OCI-LY3 (cell line): Measurements from ENCODE around the gene NMRK1.

ENCODE experiments used
- H2AFZ ChIP-seq: fragments of 200-600, 300-600 bp; shearing (Covaris generic); 2 replicates; pipeline ENCODE4 v1.6.0; 2014; ENCODE audit warnings: antibody characterized with exemption, low read depth, low read length
- H3K27ac ChIP-seq: fragments of 200-600, 300-600 bp; sonication (generic); 2 replicates; pipeline ENCODE4 v1.5.1; 2014; ENCODE audit warnings: mild to moderate bottlenecking, low read length, moderate library complexity, mixed read lengths
- H3K27me3 ChIP-seq: fragments of 200-600, 300-600 bp; sonication (generic); 2 replicates; pipeline ENCODE4 v1.6.1; 2014; ENCODE audit warnings: low read depth, low read length, mixed read lengths
- H3K36me3 ChIP-seq: fragments of 200-600, 300-600 bp; sonication (generic); replicated peaks from 2 replicates; pipeline ENCODE3; 2014; ENCODE audit warnings: low read depth, low read length, mixed read lengths
- H3K4me1 ChIP-seq: fragments of 300-600, 200-600 bp; sonication (generic); 2 replicates; pipeline ENCODE4 v1.6.1; 2014; ENCODE audit warnings: low read length, mixed read lengths
- H3K4me2 ChIP-seq: fragments of 200-600, 300-600 bp; sonication (generic); 2 replicates; pipeline ENCODE4 v1.6.1; 2014; ENCODE audit warnings: low read length, mixed read lengths
- H3K4me3 ChIP-seq: fragments of 300-600, 200-600 bp; sonication (generic); 2 replicates; pipeline ENCODE4 v1.5.1; 2014; ENCODE audit warnings: antibody characterized with exemption, mild to moderate bottlenecking, low read length, moderate library complexity
- H3K79me2 ChIP-seq: fragments of 300-600, 200-600 bp; shearing (Covaris generic); 2 replicates; pipeline ENCODE4 v1.6.1; 2014; ENCODE audit warnings: mild to moderate bottlenecking, low read length, mixed read lengths
- H3K9ac ChIP-seq: fragments of 300-600, 200-600 bp; shearing (Covaris generic); 2 replicates; pipeline ENCODE4 v1.6.0; 2014; ENCODE audit warnings: mild to moderate bottlenecking, low read length, moderate library complexity
- H3K9me3 ChIP-seq: fragments of 200-600, 300-600 bp; shearing (Covaris generic); 2 replicates; pipeline ENCODE4 v1.6.1; 2014; ENCODE audit warnings: low read length, mixed read lengths; ENCODE audit not compliant: insufficient read depth
- H4K20me1 ChIP-seq: fragments of 200-600, 300-600 bp; sonication (generic); 2 replicates; pipeline ENCODE4 v1.6.1; 2016; ENCODE audit warnings: low read length, mixed read lengths; ENCODE audit not compliant: insufficient read depth
- CTCF ChIP-seq: fragments of 200-600, 300-600 bp; sonication (generic); IDR thresholded peaks from 2 replicates; pipeline ENCODE4 v1.5.1; 2014; ENCODE audit warnings: antibody characterized with exemption, low read length, low read depth
- EZH2phosphoT487 ChIP-seq: fragments of 200-600 bp; shearing (Covaris generic); IDR thresholded peaks from 2 replicates; pipeline ENCODE4 v1.6.1; 2018; ENCODE audit warnings: antibody characterized with exemption, mixed run types, low read depth

NMRK1 gene

GRCh38 chr9:75131700-75132099 lies 43.7 kb upstream of the NMRK1 start:
- Histone ChIP-seq H2AFZ (no peak overlapping the region), H3K4me2 (no peak overlapping the region), H3K4me1 (no peaks in the 10 kb centered on the region), H3K36me3 (no peaks in the 10 kb centered on the region), H3K27me3 (no peaks in the 10 kb centered on the region), H3K9me3 (no peaks in the 10 kb centered on the region), H3K4me3 (no peak overlapping the region), H3K9ac (no peak overlapping the region), H3K79me2 (no peaks in the 10 kb centered on the region), H4K20me1 (no peaks in the 10 kb centered on the region), H3K27ac (no peak overlapping the region)
- TF ChIP-seq CTCF (no peak), EZH2phosphoT487 (no peak)

- Histone ChIP-seq H2AFZ (no peak overlapping the region), H3K4me1 (no peaks in the 10 kb centered on the region), H3K27me3 (no peaks in the 10 kb centered on the region), H3K4me2 (no peak overlapping the region), H3K4me3 (no peak overlapping the region), H4K20me1 (no peaks in the 10 kb centered on the region), H3K36me3 (no peaks in the 10 kb centered on the region), H3K9ac (no peak overlapping the region), H3K9me3 (no peaks in the 10 kb centered on the region), H3K79me2 (no peaks in the 10 kb centered on the region), H3K27ac (no peak overlapping the region)
- TF ChIP-seq CTCF (no peak), EZH2phosphoT487 (no peak)
Measured at GRCh38 chr9:75130621-75131230, 42.8 kb upstream of the NMRK1 start.

- H3K9ac ChIP-seq: no peak overlapping the region
- no peaks in the 10 kb centered on the region for H3K27me3 ChIP-seq
- H3K4me3 ChIP-seq: no peak overlapping the region
- no peak for TF ChIP-seq CTCF
- no peak for TF ChIP-seq EZH2phosphoT487
- no peak overlapping the region for H2AFZ ChIP-seq
- H3K36me3 ChIP-seq: no peaks in the 10 kb centered on the region
- H3K9me3 ChIP-seq: no peaks in the 10 kb centered on the region
- H3K27ac ChIP-seq: no peak overlapping the region
- no peaks in the 10 kb centered on the region for H3K79me2 ChIP-seq
- H4K20me1 ChIP-seq: no peaks in the 10 kb centered on the region
- no peaks in the 10 kb centered on the region for H3K4me1 ChIP-seq
- no peak overlapping the region for H3K4me2 ChIP-seq
Measured at GRCh38 chr9:75130172-75130571, 42.2 kb upstream of the NMRK1 start.

GRCh38 chr9:75128535-75128934 lies 40.6 kb upstream of the NMRK1 start:
- Histone ChIP-seq H3K4me3 (no peak overlapping the region), H3K27me3 (no peaks in the 10 kb centered on the region), H3K4me2 (no peak overlapping the region), H3K36me3 (no peaks in the 10 kb centered on the region), H2AFZ (no peak overlapping the region), H3K9ac (no peak overlapping the region), H3K27ac (no peak overlapping the region), H3K79me2 (no peaks in the 10 kb centered on the region), H3K9me3 (no peaks in the 10 kb centered on the region), H3K4me1 (no peaks in the 10 kb centered on the region), H4K20me1 (no peaks in the 10 kb centered on the region)
- TF ChIP-seq EZH2phosphoT487 (no peak), CTCF (no peak)
